Esophagus squamous epithelium (tissue), 4 donors: ENCODE measurements around the gene RPN2.

ENCODE experiments used
- CTCF ChIP-seq, 6 experiments: fragments of 450-650 bp in 4 of 6; fragments of 200-600 bp in 2 of 6; sonication (generic) in 2 of 6; IDR thresholded peaks; one replicate each; pipeline ENCODE4 v1.5.1; 2016 to 2019; ENCODE audit warnings: antibody characterized with exemption in 6 of 6, mild to moderate bottlenecking in 4 of 6, moderate library complexity in 4 of 6
- POLR2A ChIP-seq, 4 donors: fragments of 450-650 bp; IDR thresholded peaks; one replicate each; pipeline ENCODE4 v1.6.1; 2017; ENCODE audit warnings: antibody characterized with exemption in 4 of 4, mild to moderate bottlenecking in 4 of 4, moderate library complexity in 3 of 4

GRCh38 chr20:37158248-37158647, 20.9 kb upstream of the RPN2 start:
- no peak for TF ChIP-seq POLR2A (IDR thresholded peaks at IDR 0.05)
- no peak for TF ChIP-seq CTCF (IDR thresholded peaks at IDR 0.05)
